GM18861 (cell line): ENCODE results near the gene GCSAM.

ENCODE experiments used
- ATAC-seq: cut with Tn5 transposase; IDR thresholded peaks from one replicate; pipeline ENCODE4 v1.9.1; 2021; ENCODE audit not compliant: unreplicated experiment

The GCSAM gene

DNA sequence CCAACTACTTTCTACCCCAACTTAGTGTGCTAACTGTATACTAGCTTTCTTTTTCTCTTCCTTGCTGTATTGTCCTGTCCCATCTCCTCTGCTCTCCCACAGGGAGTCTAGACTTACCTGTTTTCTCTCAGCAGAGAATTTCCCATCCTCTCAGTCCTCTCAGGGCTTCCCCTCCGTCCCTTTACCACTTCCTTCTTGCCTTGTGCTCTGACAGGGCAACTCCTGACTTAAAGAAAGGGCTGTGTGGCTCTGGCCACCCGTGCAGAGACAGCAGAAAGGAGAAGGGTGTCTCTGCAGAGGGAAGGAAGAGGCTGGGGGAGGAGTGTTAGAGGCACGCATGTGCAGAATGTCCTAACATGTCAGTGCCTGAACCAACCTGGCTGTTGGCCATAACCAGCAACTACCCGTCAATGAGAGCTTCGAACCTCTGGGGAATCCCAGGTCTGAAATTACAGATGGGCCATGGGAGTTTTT, at the start of gene GCSAM:
Gene GCSAM, minus strand, starts transcription at position 274 of the 474 bp plus-strand sequence. Its CDS starts 128 bp downstream, at position 146.
- ATAC-seq, result peak; percentile 67

GRCh38 chr3:112175646-112176045, 42.6 kb upstream of the GCSAM start:
- ATAC-seq, result no peak

DNA sequence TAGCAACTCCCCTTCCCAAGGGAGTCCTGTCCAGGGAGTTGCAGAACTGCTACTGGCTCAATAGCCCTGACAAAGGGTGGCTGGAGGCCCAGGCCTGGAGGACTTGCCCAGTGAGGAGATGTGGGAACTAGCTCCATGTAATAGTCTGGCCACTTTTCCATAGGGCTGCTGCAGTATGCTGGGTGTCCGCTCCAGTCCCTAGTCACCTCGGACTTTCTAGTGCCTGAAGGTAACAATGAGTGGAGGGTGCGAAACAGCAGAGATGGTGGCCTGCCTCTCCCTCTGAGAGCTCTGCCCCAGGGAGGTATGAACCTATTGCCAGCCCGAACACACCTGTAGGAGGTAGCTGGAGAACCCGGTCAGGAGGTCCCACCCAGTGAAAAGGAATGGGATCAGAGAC, 42.0 kb upstream of the GCSAM start:
- no peak for ATAC-seq

GRCh38 chr3:112171144-112171543, 38.1 kb upstream of the GCSAM start:
- no peak for ATAC-seq

GRCh38 chr3:112170046-112170445, 37.0 kb upstream of the GCSAM start:
- no peak for ATAC-seq

- ATAC-seq, result peak; percentile 69
Observed at GRCh38 chr3:112167758-112168157, 34.7 kb upstream of the GCSAM start.

DNA sequence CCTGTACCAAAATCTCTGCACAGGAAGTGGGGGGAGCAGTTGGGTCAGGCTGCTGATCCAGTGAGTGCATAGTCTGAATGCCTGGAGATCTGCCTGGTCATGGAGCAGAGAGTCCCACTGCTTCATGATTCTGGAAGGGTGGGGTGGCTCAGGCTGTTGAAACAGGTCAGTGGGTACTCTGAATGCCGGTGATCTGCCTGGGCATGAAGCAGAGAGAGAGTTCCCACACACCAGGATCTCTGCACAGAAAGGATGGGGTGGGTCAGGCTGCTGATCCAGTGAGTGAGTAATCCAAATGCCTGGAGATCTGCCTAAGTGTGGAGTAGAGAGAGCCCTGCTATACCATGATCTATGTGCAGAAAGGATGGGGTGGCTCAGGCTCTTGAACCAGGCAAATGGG, 16.1 kb upstream of the GCSAM start:
- ATAC-seq, result no peak

DNA sequence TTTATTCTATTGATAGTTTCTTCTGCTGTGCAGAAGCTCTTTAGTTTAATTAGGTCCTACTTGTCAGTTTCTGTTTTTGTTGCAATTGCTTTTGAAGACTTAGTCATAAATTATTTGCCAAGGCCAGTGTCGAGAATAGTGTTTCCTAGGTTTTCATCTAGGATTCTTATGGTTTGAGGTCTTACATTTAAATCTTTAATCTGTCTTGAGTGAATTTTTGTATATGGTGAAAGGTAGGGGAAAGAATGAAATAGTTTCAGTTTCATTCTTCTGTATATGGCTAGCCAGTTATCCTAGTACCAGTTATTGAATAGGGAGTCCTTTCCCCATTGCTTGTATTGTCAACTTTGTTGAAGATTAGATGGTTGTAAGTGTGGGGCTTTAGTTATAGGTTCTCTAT, 10.6 kb upstream of the GCSAM start:
- ATAC-seq, result no peak

GRCh38 chr3:112143251-112143650, 10.2 kb upstream of the GCSAM start:
- peak; percentile 76 for ATAC-seq

DNA sequence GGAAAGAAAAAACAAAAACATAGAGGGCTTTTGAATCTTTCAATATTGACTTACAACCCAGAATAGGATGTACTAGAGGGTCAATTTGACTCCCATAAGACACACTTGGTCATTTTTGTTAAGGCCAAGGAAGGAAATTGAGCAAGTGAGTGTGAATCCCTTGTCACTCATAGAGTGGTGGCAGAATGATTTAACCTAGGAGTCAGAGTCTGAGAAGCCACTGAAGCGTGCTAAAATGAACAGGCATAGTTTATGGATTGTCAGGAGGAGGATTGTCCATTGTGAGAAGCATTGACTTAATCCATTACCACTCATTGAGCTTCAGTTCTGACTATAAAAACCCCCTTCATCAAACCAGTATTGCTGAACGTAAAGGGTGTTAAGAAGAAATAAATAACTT, 8.2 kb upstream of the GCSAM start:
- no peak for ATAC-seq

- no peak for ATAC-seq
Observed at GRCh38 chr3:112140584-112140983, 7.5 kb upstream of the GCSAM start.

GRCh38 chr3:112138219-112138969, 5.3 kb upstream of the GCSAM start:
- ATAC-seq, result no peak

GRCh38 chr3:112137781-112138180, 4.7 kb upstream of the GCSAM start:
- no peak for ATAC-seq

- ATAC-seq, result no peak
Observed at GRCh38 chr3:112136959-112137693, 4.1 kb upstream of the GCSAM start.

GRCh38 chr3:112136046-112136445, 3.0 kb upstream of the GCSAM start:
- peak; percentile 25 for ATAC-seq

DNA sequence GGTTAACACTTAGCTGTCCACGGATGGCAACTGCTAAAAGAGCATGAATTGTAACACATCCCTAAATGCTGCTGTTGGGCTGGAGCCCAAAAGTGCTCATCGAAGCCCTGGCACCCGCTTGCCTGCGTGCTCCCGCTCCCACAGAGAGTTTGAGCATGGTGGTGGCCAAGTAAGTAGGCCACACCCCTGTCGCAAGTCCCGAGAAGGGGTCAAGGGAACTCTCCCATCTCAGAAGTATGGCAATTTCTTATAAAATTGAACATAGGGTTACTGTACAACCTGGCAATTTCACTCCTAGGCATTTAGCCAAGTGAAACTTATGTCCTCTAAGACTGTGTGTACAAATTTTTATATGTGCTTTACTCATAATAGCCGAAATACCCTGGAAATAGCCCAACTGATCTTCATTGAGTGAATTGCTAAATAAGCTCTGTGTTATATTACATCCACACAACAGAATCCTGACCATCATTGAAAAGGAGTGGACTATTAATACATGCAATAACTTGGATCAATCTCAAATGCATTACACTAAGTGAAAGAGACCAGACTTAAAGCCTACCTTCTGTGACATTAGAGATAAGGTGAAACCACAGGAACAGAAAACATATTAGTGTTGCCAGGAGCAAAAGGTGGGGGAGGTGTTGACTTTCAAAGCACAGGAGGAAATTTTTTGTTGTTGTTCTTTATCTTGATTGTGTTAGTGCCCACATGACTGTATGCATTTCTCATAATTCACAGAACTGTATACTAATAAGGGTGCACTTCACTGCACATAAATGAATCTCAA, 1.5 kb upstream of the GCSAM start:
- ATAC-seq, result no peak

- no peak for ATAC-seq
Observed at GRCh38 chr3:112133626-112134334, 732 bp upstream of the GCSAM start.

DNA sequence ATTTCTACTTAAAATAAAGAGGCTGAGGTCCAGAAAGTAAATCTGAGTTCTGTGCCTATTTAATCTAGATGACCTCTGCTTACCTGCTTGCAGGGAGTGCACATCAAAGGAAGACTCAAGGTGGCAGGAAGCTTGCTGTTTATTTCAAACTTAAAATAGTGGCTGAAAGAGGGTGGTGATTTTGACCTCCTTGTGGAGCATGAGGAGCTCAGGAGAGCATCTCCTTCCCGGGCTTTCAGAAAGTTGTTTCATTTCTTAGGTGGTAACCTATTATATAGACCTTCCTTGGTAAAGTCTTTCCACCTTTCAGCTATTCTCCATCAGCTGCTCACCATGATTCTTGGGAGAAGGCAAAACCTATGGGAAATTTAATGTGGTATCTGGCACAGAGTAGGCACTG, 494 bp downstream of the GCSAM start:
- ATAC-seq, result no peak

DNA sequence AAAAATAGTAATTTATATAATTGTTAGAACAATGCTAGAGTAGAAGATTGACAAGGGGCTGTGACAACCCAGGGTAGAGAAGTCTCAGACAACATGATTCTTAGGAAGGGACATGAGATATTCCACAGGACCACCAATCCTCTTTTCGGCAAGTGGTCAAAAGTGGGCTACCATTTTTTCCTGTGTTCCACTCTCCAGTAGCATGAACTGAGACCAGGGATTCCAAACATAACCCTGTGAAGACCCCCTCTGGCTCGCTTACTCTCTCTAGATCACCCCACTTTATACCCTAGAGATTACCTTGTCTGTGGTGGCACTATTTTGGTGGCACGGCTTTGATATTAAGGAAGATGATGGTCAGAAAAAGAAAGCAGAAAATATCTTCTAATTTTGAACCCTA, 960 bp downstream of the GCSAM start:
- no peak for ATAC-seq

- no peak for ATAC-seq
Observed at GRCh38 chr3:112131111-112131510, 1.9 kb downstream of the GCSAM start.

DNA sequence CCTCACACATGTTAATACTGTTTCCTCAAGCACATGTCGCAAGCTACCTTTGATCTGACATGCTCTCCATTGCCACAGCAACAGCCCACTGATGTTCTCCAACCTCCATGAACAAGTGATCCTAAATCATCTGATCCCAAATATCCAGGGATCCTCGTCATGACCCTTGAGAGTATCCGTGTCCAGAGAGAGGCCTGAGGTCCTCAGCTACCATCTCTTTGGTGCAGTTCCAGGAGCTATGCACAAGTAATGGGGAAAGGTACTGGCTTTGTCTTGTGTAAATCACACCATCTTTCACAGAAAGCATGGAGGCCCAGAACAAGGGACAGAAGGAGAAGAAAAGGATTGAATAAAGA, 2.4 kb downstream of the GCSAM start:
- no peak for ATAC-seq
